IMR-90 (cell line): ENCODE data around the gene GPSM1. TPM values are rescaled to one million over a fixed set of nuclear protein-coding genes. Genes with fewer than 3 reads are reported as not detected.

Experiments
- ATAC-seq: fragments of 200-7000 bp; cut with Tn5 transposase; 2 replicates; pipeline ENCODE4 v1.9.1; 2020; ENCODE audit warnings: low read depth, mild to moderate bottlenecking, moderate library complexity
- BruUV-seq: library from RNA; stranded (reverse); fragments of 400-500 nt; replicated peaks from 2 replicates; lab custom pipeline; 2021; lab: Mats Ljungman, UMichigan
- CTCF ChIA-PET: fragments of 300-600 bp; formaldehyde crosslinking; extraction: SDS; loops from one replicate; lab custom pipeline; 2021; ENCODE audit warnings: antibody characterized with exemption; lab: Yijun Ruan, JAX
- POLR2A ChIA-PET: fragments of 300-600 bp; sonication (Branson Sonifier 250); formaldehyde crosslinking; loops from one replicate; lab custom pipeline; 2022; ENCODE audit warnings: antibody characterized with exemption; ENCODE audit not compliant: unreplicated experiment; lab: Charles Lee
- DNase-seq: peaks from one replicate; pipeline ENCODE4 v3.0.0; 2013
- H2AFZ ChIP-seq: replicated peaks from 2 replicates; pipeline ENCODE3; 2013; ENCODE audit warnings: low read length, mild to moderate bottlenecking; ENCODE audit not compliant: poor library complexity
- H2AK5ac ChIP-seq: 2 replicates; pipeline ENCODE4 v1.6.1; 2013; ENCODE audit warnings: low read depth, low read length, inconsistent platforms
- H2AK9ac ChIP-seq: replicated peaks from 2 replicates; pipeline ENCODE3; 2013; ENCODE audit warnings: mild to moderate bottlenecking, low read depth, low read length, moderate library complexity; ENCODE audit not compliant: poor library complexity
- H2BK120ac ChIP-seq: 2 replicates; pipeline ENCODE4 v1.6.1; 2013; ENCODE audit warnings: low read depth, low read length, inconsistent platforms
- H2BK15ac ChIP-seq: 3 replicates; pipeline ENCODE4 v1.6.1; 2013; ENCODE audit warnings: low read depth, low read length, inconsistent platforms
- H2BK20ac ChIP-seq: 2 replicates; pipeline ENCODE4 v1.6.1; 2013; ENCODE audit warnings: low read depth, mild to moderate bottlenecking, inconsistent platforms, low read length, moderate library complexity
- H2BK5ac ChIP-seq: 2 replicates; pipeline ENCODE4 v1.6.1; 2013; ENCODE audit warnings: mild to moderate bottlenecking, low read depth, low read length, inconsistent platforms; ENCODE audit not compliant: poor library complexity, severe bottlenecking
- H3K14ac ChIP-seq: replicated peaks from 2 replicates; pipeline ENCODE4 v1.6.1; 2013; ENCODE audit warnings: low read depth, low read length, inconsistent platforms
- H3K18ac ChIP-seq: 2 replicates; pipeline ENCODE4 v1.6.1; 2013; ENCODE audit warnings: low read depth, low read length, control low read depth
- H3K23ac ChIP-seq: 2 replicates; pipeline ENCODE4 v1.6.1; 2013; ENCODE audit warnings: low read depth, low read length, inconsistent platforms
- H3K27ac ChIP-seq: 2 replicates; pipeline ENCODE4 v1.5.1; 2013; ENCODE audit warnings: mild to moderate bottlenecking, control low read depth, low read length; ENCODE audit not compliant: insufficient read depth
- H3K27me3 ChIP-seq: 2 replicates; pipeline ENCODE4 v1.6.1; 2013; ENCODE audit warnings: low read length; ENCODE audit not compliant: control insufficient read depth, insufficient read depth
- H3K36me3 ChIP-seq: 2 replicates; pipeline ENCODE4 v1.6.1; 2013; ENCODE audit warnings: low read length, mixed read lengths; ENCODE audit not compliant: control insufficient read depth, insufficient read depth
- H3K4ac ChIP-seq: 2 replicates; pipeline ENCODE4 v1.6.1; 2013; ENCODE audit warnings: low read depth, low read length, inconsistent platforms
- H3K4me1 ChIP-seq: 2 replicates; pipeline ENCODE4 v1.6.1; 2013; ENCODE audit warnings: low read length, mixed read lengths; ENCODE audit not compliant: control insufficient read depth, insufficient read depth
- H3K4me2 ChIP-seq: 2 replicates; pipeline ENCODE4 v1.6.1; 2013; ENCODE audit warnings: low read depth, mild to moderate bottlenecking, control low read depth, low read length, moderate library complexity
- H3K4me3 ChIP-seq: 2 replicates; pipeline ENCODE4 v1.5.1; 2013; ENCODE audit warnings: low read depth, mild to moderate bottlenecking, control low read depth, low read length, moderate library complexity; ENCODE audit not compliant: insufficient read depth
- H3K56ac ChIP-seq: 2 replicates; pipeline ENCODE4 v1.6.1; 2013; ENCODE audit warnings: low read length, inconsistent platforms; ENCODE audit not compliant: insufficient read depth; ENCODE audit errors: extremely low read depth
- H3K79me1 ChIP-seq, 2 experiments: 2 replicates each; pipeline ENCODE4 v1.6.1; 2013; ENCODE audit warnings: low read length in 2 of 2, inconsistent platforms in 1 of 2, low read depth in 1 of 2
- H3K9ac ChIP-seq: 2 replicates; pipeline ENCODE4 v1.6.1; 2013; ENCODE audit warnings: low read depth, low read length, control low read depth
- H3K9me1 ChIP-seq: 2 replicates; pipeline ENCODE4 v1.6.1; 2013; ENCODE audit warnings: low read length, inconsistent platforms; ENCODE audit not compliant: insufficient read depth
- H3K9me3 ChIP-seq: 2 replicates; pipeline ENCODE4 v1.6.1; 2013; ENCODE audit warnings: low read length; ENCODE audit not compliant: control insufficient read depth, insufficient read depth
- H4K20me1 ChIP-seq: 2 replicates; pipeline ENCODE4 v1.6.1; 2013; ENCODE audit warnings: low read length, inconsistent platforms; ENCODE audit not compliant: insufficient read depth
- H4K5ac ChIP-seq: 2 replicates; pipeline ENCODE4 v1.6.1; 2013; ENCODE audit warnings: mild to moderate bottlenecking, low read depth, low read length, control low read depth
- H4K8ac ChIP-seq, 2 experiments: 2 replicates each; pipeline ENCODE4 v1.6.1; 2013; ENCODE audit warnings: low read depth in 2 of 2, low read length in 2 of 2, control low read depth in 1 of 2, inconsistent platforms in 1 of 2
- H4K91ac ChIP-seq: 2 replicates; pipeline ENCODE4 v1.6.1; 2013; ENCODE audit warnings: low read depth, low read length, inconsistent platforms; ENCODE audit not compliant: insufficient read depth
- BHLHE40 ChIP-seq: fragments of 150-350 bp; IDR thresholded peaks from 2 replicates; pipeline ENCODE4 v1.6.1; 2016; ENCODE audit warnings: mild to moderate bottlenecking, low read depth, low read length
- CEBPB ChIP-seq: IDR thresholded peaks from 2 replicates; pipeline ENCODE4 v1.6.1; 2012; ENCODE audit warnings: low read depth, low read length, improper control_type of control experiment
- CTCF ChIP-seq: conservative IDR thresholded peaks from 2 replicates; pipeline ENCODE4 v1.5.1; 2012; ENCODE audit warnings: mild to moderate bottlenecking, low read depth, low read length, improper control_type of control experiment
- ELK1 ChIP-seq: fragments of 150-350 bp; IDR thresholded peaks from 2 replicates; pipeline ENCODE4 v1.6.1; 2016; ENCODE audit warnings: low read depth, mild to moderate bottlenecking, low read length, moderate library complexity, borderline replicate concordance
- MAFK ChIP-seq: IDR thresholded peaks from 2 replicates; pipeline ENCODE4 v1.6.1; 2012; ENCODE audit warnings: low read depth, low read length, improper control_type of control experiment
- MAZ ChIP-seq: IDR thresholded peaks from 2 replicates; pipeline ENCODE4 v1.6.1; 2012; ENCODE audit warnings: low read depth, mild to moderate bottlenecking, low read length, improper control_type of control experiment, moderate library complexity, borderline replicate concordance
- NFE2L2 ChIP-seq: fragments of 150-350 bp; IDR thresholded peaks from 2 replicates; pipeline ENCODE4 v1.6.1; 2016; ENCODE audit warnings: low read depth, mild to moderate bottlenecking, low read length
- POLR2A ChIP-seq: IDR thresholded peaks from 2 replicates; pipeline ENCODE4 v1.6.1; 2012; ENCODE audit warnings: mild to moderate bottlenecking, low read depth, low read length
- RCOR1 ChIP-seq: IDR thresholded peaks from 2 replicates; pipeline ENCODE4 v1.6.1; 2012; ENCODE audit warnings: mild to moderate bottlenecking, low read length, improper control_type of control experiment; ENCODE audit not compliant: insufficient replicate concordance
- RFX5 ChIP-seq: IDR thresholded peaks from 2 replicates; pipeline ENCODE4 v1.8.0; 2012; ENCODE audit warnings: low read depth, mild to moderate bottlenecking, low read length, moderate library complexity
- SMC3 ChIP-seq: fragments of 150-350 bp; IDR thresholded peaks from 2 replicates; pipeline ENCODE4 v1.6.1; 2016; ENCODE audit warnings: low read depth, mild to moderate bottlenecking, antibody characterized with exemption, low read length, moderate library complexity
- WGBS, 2 experiments: methylation state at CpG; one replicate each; pipeline versions ENCODE4 v1.1.5 to v1.1.7; 2013; ENCODE audit warnings: missing lambda C conversion rate in 2 of 2; ENCODE audit not compliant: insufficient read length in 1 of 2; ENCODE audit errors: extremely low coverage in 2 of 2; 5-methylcytosine and 5-hydroxymethylcytosine counted together
- dilution Hi-C: fragments of 300-500 bp; cut with HindIII; formaldehyde crosslinking; loops from one replicate; pipeline ENCODE4 v1.14.3; 2018; ENCODE audit warnings: low sequenced_read_pairs; ENCODE audit not compliant: unreplicated experiment
- in situ Hi-C: fragments of 300-500 bp; cut with MboI; formaldehyde crosslinking; loops from 3 replicates; pipeline ENCODE4 v1.14.3; 2019; ENCODE audit warnings: low sequenced_read_pairs, inconsistent platforms, mixed read lengths
- intact Hi-C: fragments of 100-400 bp; cut with micrococcal nuclease; formaldehyde crosslinking; loops from 2 replicates; pipeline ENCODE4 v1.10.0; 2022
- polyA plus RNA-seq, 3 experiments: library from polyadenylated mRNA; depleted of rRNA; stranded (reverse); fragments of >200 nt; gene quantifications; 2 replicates each; pipeline ENCODE4 v1.2.3, GENCODE V29; 2012; ENCODE audit warnings: low replicate concordance in 1 of 3
- total RNA-seq: library from RNA; depleted of rRNA; stranded (reverse); fragments of >200 nt; gene quantifications from 2 replicates; pipeline ENCODE4 v1.2.3, GENCODE V29; 2012

GPSM1 gene
- total and polyA plus RNA-seq, 2 of the 4 experiments (the other 2 are of a cell fraction) = 28.7 to 71.2 TPM

GRCh38 chr9:136366826-136367225, 39.5 kb downstream of the GPSM1 start:
- no peak for DNase-seq
- Histone ChIP-seq H3K27ac (no peak overlapping the region), H4K91ac (no peak overlapping the region), H2BK5ac (no peak overlapping the region), H2AK5ac (no peak overlapping the region), H3K18ac (no peak overlapping the region), H3K4me1 (peaks cover 16% of the 10 kb centered on the region), H3K4me3 (no peak overlapping the region), H4K5ac (no peak overlapping the region), H4K20me1 (no peaks in the 10 kb centered on the region), H3K4ac (no peak overlapping the region), H3K9me3 (no peaks in the 10 kb centered on the region), H2AK9ac (no peak overlapping the region), H3K14ac (no peak overlapping the region), H2BK15ac (no peak overlapping the region), H2BK20ac (no peak overlapping the region), H3K79me1 (peaks cover 3 to 18% of the 10 kb centered on the region in 2 experiments; a peak in 3 of 4 replicates), H2AFZ (no peak overlapping the region), H3K23ac (no peak overlapping the region), H3K9ac (no peak overlapping the region), H2BK120ac (no peak overlapping the region), H3K27me3 (no peaks in the 10 kb centered on the region), H3K9me1 (peaks cover 7% of the 10 kb centered on the region), H3K36me3 (no peaks in the 10 kb centered on the region), H3K56ac (no peak overlapping the region), H3K4me2 (no peak overlapping the region), H4K8ac (no peak overlapping the region)
- dilution Hi-C loops (no loop called here), in situ Hi-C loops (no loop called here), intact Hi-C loops (no loop called here)
- TF ChIP-seq BHLHE40 = no peak
- no peak for TF ChIP-seq CEBPB
- no peak for TF ChIP-seq RFX5
- no peak for TF ChIP-seq NFE2L2
- no peak for TF ChIP-seq MAFK
- TF ChIP-seq MAZ = no peak
- TF ChIP-seq POLR2A = no peak
- no peak for TF ChIP-seq ELK1
- TF ChIP-seq RCOR1 = no peak
- no peak for TF ChIP-seq SMC3
- TF ChIP-seq CTCF = no peak
- ChIA-PET POLR2A (no interaction called here), CTCF (no interaction called here)
- ATAC-seq = no peak
- 90% methylated on average over 2 of the region's 9 CpGs; no CpG with 5 or more reads in 1 of the 2 experiments for WGBS, 2 experiments
- BruUV-seq = no TSS peak
